SU-DHL-6 (cell line): ENCODE data around the gene DISP3.

Experiments
- H2AFZ ChIP-seq: fragments of 200-600 bp; sonication (generic); 2 replicates; pipeline ENCODE4 v1.6.1; 2014; ENCODE audit warnings: low read depth, mild to moderate bottlenecking, moderate library complexity, mixed read lengths, antibody characterized with exemption, low read length; ENCODE audit not compliant: severe bottlenecking
- H3F3A ChIP-seq: fragments of 200-600 bp; shearing (Covaris generic); 2 replicates; pipeline ENCODE4 v1.6.0; 2016; ENCODE audit warnings: antibody characterized with exemption, mild to moderate bottlenecking; ENCODE audit not compliant: insufficient read depth
- H3K27ac ChIP-seq: fragments of 200-600 bp; sonication (generic); 2 replicates; pipeline ENCODE4 v1.5.1; 2016; ENCODE audit warnings: low read depth, mild to moderate bottlenecking, low read length, moderate library complexity, mixed read lengths
- H3K27me3 ChIP-seq: fragments of 200-600 bp; sonication (generic), shearing (Covaris generic); 2 replicates; pipeline ENCODE4 v1.6.0; 2014; ENCODE audit warnings: mild to moderate bottlenecking, low read length
- H3K36me3 ChIP-seq: fragments of 200-600 bp; sonication (generic); 2 replicates; pipeline ENCODE4 v1.6.1; 2014; ENCODE audit warnings: mild to moderate bottlenecking, low read length, mixed read lengths
- H3K4me2 ChIP-seq: fragments of 300-600, 200-600 bp; shearing (Covaris generic), sonication (generic); 2 replicates; pipeline ENCODE4 v1.6.0; 2014; ENCODE audit warnings: low read length, low read depth, mild to moderate bottlenecking; ENCODE audit not compliant: poor library complexity, severe bottlenecking
- H3K4me3 ChIP-seq: fragments of 200-600 bp; sonication (generic); 2 replicates; pipeline ENCODE4 v1.5.1; 2014; ENCODE audit warnings: antibody characterized with exemption, low read length, mild to moderate bottlenecking, mixed read lengths; ENCODE audit not compliant: insufficient read depth, poor library complexity, severe bottlenecking
- H3K79me2 ChIP-seq: fragments of 200-600 bp; sonication (generic); 2 replicates; pipeline ENCODE4 v1.6.1; 2014; ENCODE audit warnings: mild to moderate bottlenecking, low read length, moderate library complexity; ENCODE audit not compliant: insufficient read depth
- H3K9ac ChIP-seq: fragments of 200-600 bp; sonication (generic); 2 replicates; pipeline ENCODE4 v1.7.0; 2014; ENCODE audit warnings: mild to moderate bottlenecking, low read length
- H3K9me2 ChIP-seq: fragments of 200-600 bp; sonication (generic); replicated peaks from 2 replicates; pipeline ENCODE4 v1.6.1; 2014; ENCODE audit warnings: low read length; ENCODE audit not compliant: insufficient read depth
- H3K9me3 ChIP-seq: fragments of 200-600 bp; sonication (generic); 2 replicates; pipeline ENCODE4 v1.6.1; 2014; ENCODE audit warnings: low read length, mixed read lengths; ENCODE audit not compliant: insufficient read depth
- H4K20me1 ChIP-seq: fragments of 200-600 bp; sonication (generic); 2 replicates; pipeline ENCODE4 v1.6.1; 2014; ENCODE audit warnings: low read depth, mild to moderate bottlenecking, antibody characterized with exemption, low read length, moderate library complexity, mixed read lengths
- EZH2phosphoT487 ChIP-seq: fragments of 200-600 bp; sonication (generic), shearing (Covaris generic); conservative IDR thresholded peaks from 2 replicates; pipeline ENCODE4 v1.6.1; 2018; ENCODE audit warnings: mild to moderate bottlenecking, antibody characterized with exemption, low read length, moderate library complexity, mixed read lengths
- TF ChIP-seq, protein P1 (sequence below): fragments of 200-600 bp; sonication (generic); IDR thresholded peaks from one replicate; pipeline ENCODE4 v1.5.1; 2017; ENCODE audit warnings: antibody characterized with exemption, mild to moderate bottlenecking, low read length, moderate library complexity; ENCODE audit not compliant: insufficient read depth, poor library complexity, severe bottlenecking

The DISP3 gene

DNA sequence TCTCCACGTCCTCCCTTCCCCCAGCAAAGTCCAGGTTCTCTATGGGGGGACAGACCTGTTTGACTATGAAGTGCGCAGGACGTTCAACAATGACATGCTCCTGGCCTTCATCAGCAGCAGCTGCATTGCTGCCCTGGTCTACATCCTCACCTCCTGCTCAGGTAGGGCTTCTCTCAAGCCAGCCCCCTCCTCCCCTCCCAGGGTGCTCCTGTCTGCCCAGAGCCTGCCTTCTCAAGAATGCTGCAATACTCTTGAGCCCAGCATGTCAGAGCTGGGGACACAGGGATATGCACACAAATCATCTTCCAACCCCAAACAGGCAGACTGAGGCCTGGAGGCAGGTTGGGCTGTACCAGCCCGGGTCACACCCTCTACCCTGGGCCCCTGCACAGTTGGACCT lies 35.4 kb downstream of the DISP3 start:
- Histone ChIP-seq H3K4me2 (no peak overlapping the region), H3F3A (no peaks in the 10 kb centered on the region), H3K36me3 (no peaks in the 10 kb centered on the region), H2AFZ (no peak overlapping the region), H3K27ac (no peak overlapping the region), H3K4me3 (no peak overlapping the region), H3K27me3 (no peaks in the 10 kb centered on the region), H4K20me1 (no peaks in the 10 kb centered on the region), H3K79me2 (no peaks in the 10 kb centered on the region), H3K9me2 (no peaks in the 10 kb centered on the region), H3K9ac (no peak overlapping the region), H3K9me3 (no peaks in the 10 kb centered on the region)
- no peak for TF ChIP-seq EZH2phosphoT487
- TF ChIP-seq, protein P1, sequence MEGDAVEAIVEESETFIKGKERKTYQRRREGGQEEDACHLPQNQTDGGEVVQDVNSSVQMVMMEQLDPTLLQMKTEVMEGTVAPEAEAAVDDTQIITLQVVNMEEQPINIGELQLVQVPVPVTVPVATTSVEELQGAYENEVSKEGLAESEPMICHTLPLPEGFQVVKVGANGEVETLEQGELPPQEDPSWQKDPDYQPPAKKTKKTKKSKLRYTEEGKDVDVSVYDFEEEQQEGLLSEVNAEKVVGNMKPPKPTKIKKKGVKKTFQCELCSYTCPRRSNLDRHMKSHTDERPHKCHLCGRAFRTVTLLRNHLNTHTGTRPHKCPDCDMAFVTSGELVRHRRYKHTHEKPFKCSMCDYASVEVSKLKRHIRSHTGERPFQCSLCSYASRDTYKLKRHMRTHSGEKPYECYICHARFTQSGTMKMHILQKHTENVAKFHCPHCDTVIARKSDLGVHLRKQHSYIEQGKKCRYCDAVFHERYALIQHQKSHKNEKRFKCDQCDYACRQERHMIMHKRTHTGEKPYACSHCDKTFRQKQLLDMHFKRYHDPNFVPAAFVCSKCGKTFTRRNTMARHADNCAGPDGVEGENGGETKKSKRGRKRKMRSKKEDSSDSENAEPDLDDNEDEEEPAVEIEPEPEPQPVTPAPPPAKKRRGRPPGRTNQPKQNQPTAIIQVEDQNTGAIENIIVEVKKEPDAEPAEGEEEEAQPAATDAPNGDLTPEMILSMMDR = no peak

DNA sequence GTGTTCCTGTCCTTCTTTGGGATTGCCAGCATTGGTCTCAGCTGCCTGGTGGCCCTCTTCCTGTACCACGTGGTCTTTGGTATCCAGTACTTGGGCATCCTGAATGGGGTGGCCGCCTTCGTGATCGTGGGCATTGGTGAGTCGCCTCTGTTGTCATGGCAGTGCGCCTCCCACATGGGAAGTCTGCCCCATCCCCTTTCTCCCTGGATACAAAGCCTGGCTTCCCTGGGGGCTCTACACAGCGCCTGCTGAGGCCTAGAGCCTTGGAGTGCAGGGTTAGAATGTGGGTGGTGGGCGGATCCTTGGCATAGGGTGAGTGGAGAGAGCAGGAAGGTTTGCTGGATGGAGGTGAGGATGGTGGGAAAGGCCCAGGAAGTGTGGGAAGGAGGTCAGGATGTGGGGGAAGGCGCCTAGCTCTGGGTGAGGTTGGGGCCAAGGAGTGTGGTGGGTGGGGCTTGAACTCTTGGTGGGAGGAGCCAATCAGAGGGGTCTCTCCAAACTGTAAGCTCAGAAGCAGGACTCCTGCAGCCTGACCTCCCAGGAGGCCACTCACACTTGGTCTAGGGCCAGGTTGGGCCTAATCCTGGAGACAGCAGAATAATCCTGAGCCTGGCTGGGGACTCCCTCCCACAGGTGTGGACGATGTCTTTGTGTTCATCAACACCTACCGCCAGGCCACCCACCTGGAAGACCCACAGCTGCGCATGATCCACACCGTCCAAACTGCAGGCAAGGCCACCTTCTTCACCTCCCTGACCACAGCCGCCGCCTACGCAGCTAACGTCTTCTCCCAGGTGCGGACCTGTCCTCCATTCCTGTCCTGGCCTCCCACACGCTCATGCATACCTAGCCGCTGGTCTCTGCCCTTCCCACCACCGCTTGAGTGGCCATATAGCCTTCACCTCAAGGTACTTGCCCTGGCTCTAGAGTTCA lies 36.7 kb downstream of the DISP3 start:
- H2AFZ ChIP-seq = no peak overlapping the region
- no peaks in the 10 kb centered on the region for H3K79me2 ChIP-seq
- TF ChIP-seq, protein P1 = no peak
- TF ChIP-seq EZH2phosphoT487 = no peak
- H3K4me3 ChIP-seq = no peak overlapping the region
- H3F3A ChIP-seq = no peaks in the 10 kb centered on the region
- no peaks in the 10 kb centered on the region for H3K36me3 ChIP-seq
- H3K9me3 ChIP-seq = no peaks in the 10 kb centered on the region
- no peaks in the 10 kb centered on the region for H3K9me2 ChIP-seq
- H3K4me2 ChIP-seq = no peak overlapping the region
- H3K27ac ChIP-seq = no peak overlapping the region
- no peaks in the 10 kb centered on the region for H4K20me1 ChIP-seq
- no peaks in the 10 kb centered on the region for H3K27me3 ChIP-seq
- H3K9ac ChIP-seq = no peak overlapping the region

DNA sequence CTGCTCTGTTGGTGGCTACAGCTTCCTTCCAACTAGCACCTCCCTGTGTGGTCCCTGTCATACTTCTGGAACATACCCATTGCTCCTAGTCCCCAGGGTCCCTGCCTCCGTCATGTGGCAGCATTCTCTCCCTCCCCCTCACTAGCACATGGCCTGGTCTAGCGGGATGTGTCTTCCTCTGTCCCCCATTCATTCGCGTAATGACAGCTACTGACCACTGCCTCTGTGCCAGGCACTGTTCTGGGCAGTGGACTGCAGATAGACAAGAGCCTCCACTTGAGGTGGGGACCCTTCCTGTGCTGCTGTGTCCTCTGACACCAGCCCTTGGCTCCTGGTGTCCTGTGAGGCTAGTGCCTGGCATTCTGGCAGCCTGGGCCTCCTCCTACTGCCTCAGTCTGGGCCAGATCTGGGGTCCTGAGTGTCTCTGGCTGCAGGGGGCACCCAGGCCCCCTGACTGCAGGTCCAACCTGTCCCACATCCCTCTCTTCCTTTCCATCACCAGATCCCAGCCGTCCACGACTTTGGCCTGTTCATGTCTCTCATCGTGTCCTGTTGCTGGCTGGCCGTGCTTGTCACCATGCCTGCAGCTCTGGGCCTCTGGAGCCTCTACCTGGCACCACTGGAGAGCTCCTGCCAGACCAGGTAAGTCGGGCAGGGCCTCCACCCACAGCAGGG lies 38.1 kb downstream of the DISP3 start:
- Histone ChIP-seq H3K27ac (no peak overlapping the region), H2AFZ (no peak overlapping the region), H3K4me3 (no peak overlapping the region), H3K9ac (no peak overlapping the region), H3K27me3 (no peaks in the 10 kb centered on the region), H3K79me2 (no peaks in the 10 kb centered on the region), H3K4me2 (no peak overlapping the region), H4K20me1 (no peaks in the 10 kb centered on the region), H3F3A (no peaks in the 10 kb centered on the region), H3K9me3 (no peaks in the 10 kb centered on the region), H3K9me2 (no peaks in the 10 kb centered on the region), H3K36me3 (no peaks in the 10 kb centered on the region)
- TF ChIP-seq, protein P1 = no peak
- no peak for TF ChIP-seq EZH2phosphoT487
